ENCODE measurements around the gene DNHD1. TPM values are rescaled to one million over a fixed set of nuclear protein-coding genes. Genes with fewer than 3 reads are reported as not detected.

DNHD1 gene
- total RNA-seq, 1 donor from 2014 or later = 9.9 TPM

DNA sequence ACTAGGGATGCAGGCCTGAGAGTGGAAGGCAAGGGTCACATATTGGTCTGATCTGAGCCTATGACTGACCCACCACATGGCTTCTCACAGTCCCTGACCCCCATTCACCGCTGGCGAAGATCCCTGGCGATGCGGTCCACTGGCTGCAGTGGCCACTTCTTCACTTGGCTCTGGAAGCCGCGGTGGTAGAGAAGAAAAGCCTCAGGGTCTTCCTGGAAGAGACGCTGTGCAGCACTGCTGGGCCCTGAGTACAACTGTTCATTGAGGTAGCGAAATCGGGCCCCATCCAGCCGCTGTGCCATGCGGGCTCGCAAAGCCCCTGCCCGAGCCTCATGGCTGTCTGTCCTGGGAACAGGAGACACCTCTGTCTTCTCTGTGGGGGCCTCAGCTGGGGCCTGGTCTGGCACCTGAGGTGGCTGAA lies 104.0 kb downstream of the DNHD1 start:
- no peaks in the 10 kb centered on the region for H3K9me3 Mint-ChIP-seq
- peaks cover 14% of the 10 kb centered on the region for H3K4me1 Mint-ChIP-seq (ENCODE audit: unreplicated experiment)
- DNase-seq (ENCODE audit: extremely low spot score, unreplicated experiment) = no peak
- H3K27me3 Mint-ChIP-seq = no peaks in the 10 kb centered on the region
- peaks cover 22% of the 10 kb centered on the region for H3K36me3 Mint-ChIP-seq
- TF ChIP-seq, protein P1, sequence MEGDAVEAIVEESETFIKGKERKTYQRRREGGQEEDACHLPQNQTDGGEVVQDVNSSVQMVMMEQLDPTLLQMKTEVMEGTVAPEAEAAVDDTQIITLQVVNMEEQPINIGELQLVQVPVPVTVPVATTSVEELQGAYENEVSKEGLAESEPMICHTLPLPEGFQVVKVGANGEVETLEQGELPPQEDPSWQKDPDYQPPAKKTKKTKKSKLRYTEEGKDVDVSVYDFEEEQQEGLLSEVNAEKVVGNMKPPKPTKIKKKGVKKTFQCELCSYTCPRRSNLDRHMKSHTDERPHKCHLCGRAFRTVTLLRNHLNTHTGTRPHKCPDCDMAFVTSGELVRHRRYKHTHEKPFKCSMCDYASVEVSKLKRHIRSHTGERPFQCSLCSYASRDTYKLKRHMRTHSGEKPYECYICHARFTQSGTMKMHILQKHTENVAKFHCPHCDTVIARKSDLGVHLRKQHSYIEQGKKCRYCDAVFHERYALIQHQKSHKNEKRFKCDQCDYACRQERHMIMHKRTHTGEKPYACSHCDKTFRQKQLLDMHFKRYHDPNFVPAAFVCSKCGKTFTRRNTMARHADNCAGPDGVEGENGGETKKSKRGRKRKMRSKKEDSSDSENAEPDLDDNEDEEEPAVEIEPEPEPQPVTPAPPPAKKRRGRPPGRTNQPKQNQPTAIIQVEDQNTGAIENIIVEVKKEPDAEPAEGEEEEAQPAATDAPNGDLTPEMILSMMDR (conservative IDR thresholded peaks at IDR 0.05) = no peak
- no peak overlapping the region for H3K4me3 Mint-ChIP-seq
- no peak overlapping the region for H3K27ac Mint-ChIP-seq

DNA sequence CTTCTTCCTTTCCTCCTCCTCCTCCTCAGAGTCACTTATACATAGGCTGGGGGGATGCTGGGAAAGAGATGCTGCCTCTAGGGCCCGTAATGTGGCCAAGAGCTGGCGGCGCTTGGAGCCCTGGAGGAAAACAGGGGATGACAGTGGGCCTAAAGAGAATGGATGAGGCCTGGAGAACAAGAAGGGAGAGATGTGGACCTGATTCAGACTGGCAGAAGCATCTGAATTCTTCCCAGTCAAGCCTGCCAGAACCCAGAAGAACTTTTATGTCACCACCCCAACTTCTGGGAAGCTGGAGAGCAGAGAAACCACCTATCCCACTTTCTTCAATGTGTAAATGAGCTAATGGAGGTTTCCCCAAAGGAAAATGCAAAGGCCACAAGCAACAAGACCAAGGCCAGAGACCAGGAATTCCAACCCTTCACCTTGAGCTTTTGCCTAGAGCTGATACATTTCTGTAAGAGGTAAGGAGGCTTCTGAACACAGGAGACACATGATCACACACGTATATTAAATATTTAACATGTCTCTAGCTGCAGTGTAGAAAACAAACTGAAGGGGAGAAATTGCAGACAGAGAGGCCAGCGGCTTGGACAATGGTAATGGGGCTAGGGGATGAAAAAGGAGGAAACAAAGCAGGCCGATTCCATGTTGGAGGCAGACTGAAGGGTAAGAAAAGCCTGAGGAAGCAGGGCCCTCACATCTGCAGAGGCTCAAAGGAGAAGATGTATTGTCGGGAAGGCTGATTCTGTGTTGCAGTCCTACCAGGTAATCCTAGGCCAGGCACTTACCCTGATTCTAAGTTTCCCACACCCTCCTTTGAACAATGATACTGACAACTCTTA lies 105.2 kb downstream of the DNHD1 start:
- Mint-ChIP-seq H3K4me3 (no peak overlapping the region), H3K9me3 (no peaks in the 10 kb centered on the region), H3K27me3 (no peaks in the 10 kb centered on the region), H3K36me3 (peaks cover 19% of the 10 kb centered on the region), H3K4me1 (ENCODE audit: unreplicated experiment) (peaks cover 26% of the 10 kb centered on the region), H3K27ac (no peak overlapping the region)
- TF ChIP-seq, protein P1 (conservative IDR thresholded peaks at IDR 0.05) = no peak
- DNase-seq (ENCODE audit: extremely low spot score, unreplicated experiment) = no peak

DNA sequence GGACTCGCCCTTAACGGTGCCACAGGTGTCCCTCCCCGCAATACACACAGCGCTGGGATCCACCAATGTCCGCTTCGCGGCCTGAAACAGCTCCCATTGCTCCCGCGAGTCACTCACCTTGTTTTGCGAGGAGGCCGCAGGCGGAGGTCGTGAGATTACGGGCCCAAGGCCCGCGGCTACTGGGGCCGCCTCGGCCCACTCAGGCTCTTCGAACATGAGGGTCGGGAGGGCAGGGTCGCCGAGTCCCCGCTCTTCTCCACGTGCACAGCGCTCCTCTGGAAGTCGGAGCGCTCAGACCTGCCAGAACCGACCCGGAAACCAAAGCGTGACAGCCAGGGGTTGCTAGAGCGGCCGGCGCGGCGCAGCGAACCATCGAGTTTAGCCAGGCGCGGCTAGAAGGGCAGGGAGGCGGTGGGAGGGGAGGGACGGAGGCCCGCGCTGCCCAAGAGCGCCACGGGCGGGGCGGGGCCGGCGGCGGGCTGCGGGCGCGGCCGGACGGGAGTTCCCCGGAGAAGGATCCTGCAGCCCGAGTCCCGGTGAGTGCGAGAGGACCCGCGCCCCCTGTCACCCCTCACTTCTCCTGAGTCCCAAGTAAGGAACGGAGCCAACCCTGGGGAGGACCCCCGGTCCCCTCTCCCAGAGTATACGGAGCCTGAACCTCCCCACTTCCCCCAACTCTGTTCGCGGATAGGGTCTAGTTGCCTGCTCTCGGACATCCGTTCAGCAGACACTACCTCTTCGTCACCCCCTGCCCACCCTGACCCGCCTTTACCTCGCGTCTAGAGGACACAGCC lies 106.4 kb downstream of the DNHD1 start, which contains the start of the genes ILK and RRP8:
TSS of gene ILK (plus strand) at position 488 of the 794 bp plus-strand sequence. CDS start 498 bp downstream, outside the sequence.
TSS of gene RRP8 (minus strand) at position 330 of the 794 bp plus-strand sequence. CDS start at position 216, 114 bp downstream.
- Mint-ChIP-seq H3K4me1 (ENCODE audit: unreplicated experiment) (peaks cover 26% of the 10 kb centered on the region), H3K36me3 (peaks cover 14% of the 10 kb centered on the region), H3K27ac (no peak within 1 kb of the TSS), H3K9me3 (no peaks in the 10 kb centered on the region), H3K4me3 (no peak within 1 kb of the TSS), H3K27me3 (no peaks in the 10 kb centered on the region)
- TF ChIP-seq, protein P1 (conservative IDR thresholded peaks at IDR 0.05) = no peak
- peak; percentile 92 for DNase-seq (ENCODE audit: extremely low spot score, unreplicated experiment)

DNA sequence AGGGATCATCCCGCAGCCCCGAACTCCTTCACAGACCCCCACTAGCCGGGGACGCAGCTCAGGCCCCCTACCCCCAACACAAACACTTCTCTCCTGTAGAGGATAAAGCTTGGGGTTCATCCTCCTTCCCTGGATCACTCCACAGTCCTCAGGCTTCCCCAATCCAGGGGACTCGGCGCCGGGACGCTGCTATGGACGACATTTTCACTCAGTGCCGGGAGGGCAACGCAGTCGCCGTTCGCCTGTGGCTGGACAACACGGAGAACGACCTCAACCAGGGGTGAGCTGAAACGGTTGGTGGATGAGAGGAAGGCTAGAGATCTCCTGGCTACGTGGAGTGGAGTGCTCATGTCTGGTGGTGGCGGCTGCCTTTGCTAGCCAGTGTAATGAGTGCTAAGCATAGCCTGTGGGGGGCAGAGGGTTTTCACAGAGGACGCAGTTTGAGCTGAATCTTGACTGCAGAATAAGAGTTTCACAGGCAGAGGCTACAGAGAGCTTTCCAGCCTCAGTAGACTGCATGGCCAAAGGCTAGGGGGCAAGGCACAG lies 107.1 kb downstream of the DNHD1 start:
- Mint-ChIP-seq H3K27me3 (no peaks in the 10 kb centered on the region), H3K27ac (no peak overlapping the region), H3K9me3 (no peaks in the 10 kb centered on the region), H3K4me3 (no peak overlapping the region), H3K36me3 (peaks cover 12% of the 10 kb centered on the region), H3K4me1 (ENCODE audit: unreplicated experiment) (peaks cover 26% of the 10 kb centered on the region)
- TF ChIP-seq, protein P1 (conservative IDR thresholded peaks at IDR 0.05) = no peak
- DNase-seq (ENCODE audit: extremely low spot score, unreplicated experiment) = no peak

DNA sequence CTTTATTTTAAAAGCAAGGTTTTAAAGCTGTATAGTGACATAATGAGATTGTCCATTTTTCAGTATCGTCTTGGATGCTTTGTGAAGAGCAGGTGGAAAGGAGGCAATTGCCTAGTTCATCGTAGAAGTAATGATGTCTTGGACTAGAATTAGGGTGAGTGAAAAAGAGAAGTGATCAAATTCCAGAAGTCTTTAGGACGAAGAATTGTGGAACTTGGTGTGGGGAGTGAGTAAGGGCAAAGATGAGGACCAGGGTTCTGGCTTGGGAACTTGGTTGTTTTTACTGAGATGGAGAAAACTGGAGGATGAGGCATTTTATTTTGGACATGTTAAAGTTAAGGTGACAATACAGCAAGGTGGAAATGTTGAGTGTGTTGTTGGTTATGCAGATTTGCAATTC lies 107.7 kb downstream of the DNHD1 start:
- H3K36me3 Mint-ChIP-seq = peaks cover 9% of the 10 kb centered on the region
- no peak for DNase-seq (ENCODE audit: extremely low spot score, unreplicated experiment)
- H3K27ac Mint-ChIP-seq = no peak overlapping the region
- H3K9me3 Mint-ChIP-seq = no peaks in the 10 kb centered on the region
- peaks cover 26% of the 10 kb centered on the region for H3K4me1 Mint-ChIP-seq (ENCODE audit: unreplicated experiment)
- TF ChIP-seq, protein P1 (conservative IDR thresholded peaks at IDR 0.05) = no peak
- H3K27me3 Mint-ChIP-seq = no peaks in the 10 kb centered on the region
- no peak overlapping the region for H3K4me3 Mint-ChIP-seq
